Measurements from ENCODE around the gene C1QTNF12. TPM values are rescaled to one million over a fixed set of nuclear protein-coding genes. Genes with fewer than 3 reads are reported as not detected.
A peak's percentile ranks its signal among the peaks of the same experiment; 100 is the strongest.

Gene C1QTNF12
- total RNA-seq, 2 experiments from 2014 or later: 1.2 to 1.4 TPM

DNA sequence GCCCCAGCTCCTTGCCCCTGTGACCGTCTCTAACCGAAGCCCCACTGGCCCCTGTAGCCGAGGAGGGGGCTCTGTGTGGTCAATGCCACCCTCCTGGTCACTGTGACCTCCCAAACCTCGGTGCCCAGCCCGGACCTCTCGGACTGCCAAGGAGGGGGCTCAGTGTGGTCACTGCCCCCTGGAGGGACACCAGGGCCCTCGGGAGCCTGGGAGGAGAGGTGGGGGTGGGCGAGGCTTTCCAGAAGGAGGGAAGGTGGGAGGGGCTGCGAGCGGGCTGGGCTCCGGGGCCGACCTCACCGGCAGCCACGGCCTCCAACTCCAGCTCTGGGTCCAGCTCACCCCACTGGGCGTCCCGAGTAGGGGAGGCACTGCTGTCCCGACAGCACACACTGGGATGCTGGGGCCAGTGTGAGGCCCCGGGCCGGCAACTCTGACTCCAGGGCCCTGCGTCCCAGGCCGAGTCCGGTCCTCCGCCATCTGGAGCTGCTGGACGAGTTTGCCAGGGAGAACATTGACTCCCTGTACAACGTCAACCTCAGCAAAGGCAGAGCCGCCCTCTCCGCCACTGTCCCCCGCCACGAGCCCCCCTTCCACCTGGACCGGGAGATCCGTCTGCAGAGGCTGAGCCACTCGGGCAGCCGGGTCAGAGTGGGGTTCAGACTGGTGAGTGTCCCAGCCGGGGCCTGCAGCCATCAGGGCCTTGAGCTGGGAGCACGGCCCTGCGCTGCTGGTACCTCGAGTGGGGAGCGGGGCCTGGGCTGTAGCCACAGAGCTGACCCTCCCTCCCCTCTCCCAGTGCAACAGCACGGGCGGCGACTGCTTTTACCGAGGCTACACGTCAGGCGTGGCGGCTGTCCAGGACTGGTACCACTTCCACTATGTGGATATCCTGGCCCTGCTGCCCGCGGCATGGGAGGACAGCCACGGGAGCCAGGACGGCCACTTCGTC lies 40.1 kb upstream of the C1QTNF12 start:
- H3K4me1 Mint-ChIP-seq: no peaks in the 10 kb centered on the region
- ChIA-PET POLR2A (no interaction called here), CTCF (interaction anchor here (0.6 to 1.8 kb wide), 4 partner anchors 164 to 1117 kb away, joined by 3 to 6 read pairs (median 4); no protein-coding TSS in a partner anchor)
- H3K4me3 Mint-ChIP-seq: no peak overlapping the region
- no peaks in the 10 kb centered on the region for H3K27me3 Mint-ChIP-seq
- H3K36me3 Mint-ChIP-seq (ENCODE audit: low read depth): no peaks in the 10 kb centered on the region
- no peaks in the 10 kb centered on the region for H3K9me3 Mint-ChIP-seq
- no peak for DNase-seq
- no peak overlapping the region for H3K27ac Mint-ChIP-seq

- ChIA-PET POLR2A (no interaction called here), CTCF (interaction anchor here (0.7 to 1.4 kb wide), 4 partner anchors 46 to 227 kb away, joined by 3 to 4 read pairs (median 3); no protein-coding TSS in a partner anchor)
- Mint-ChIP-seq H3K4me3 (no peak overlapping the region), H3K36me3 (ENCODE audit: low read depth) (no peaks in the 10 kb centered on the region), H3K27ac (no peak overlapping the region), H3K4me1 (no peaks in the 10 kb centered on the region), H3K27me3 (no peaks in the 10 kb centered on the region), H3K9me3 (no peaks in the 10 kb centered on the region)
- DNase-seq: no peak
These were observed 39.2 kb upstream of the C1QTNF12 start for GRCh38 chr1:1285611-1286311.

DNA sequence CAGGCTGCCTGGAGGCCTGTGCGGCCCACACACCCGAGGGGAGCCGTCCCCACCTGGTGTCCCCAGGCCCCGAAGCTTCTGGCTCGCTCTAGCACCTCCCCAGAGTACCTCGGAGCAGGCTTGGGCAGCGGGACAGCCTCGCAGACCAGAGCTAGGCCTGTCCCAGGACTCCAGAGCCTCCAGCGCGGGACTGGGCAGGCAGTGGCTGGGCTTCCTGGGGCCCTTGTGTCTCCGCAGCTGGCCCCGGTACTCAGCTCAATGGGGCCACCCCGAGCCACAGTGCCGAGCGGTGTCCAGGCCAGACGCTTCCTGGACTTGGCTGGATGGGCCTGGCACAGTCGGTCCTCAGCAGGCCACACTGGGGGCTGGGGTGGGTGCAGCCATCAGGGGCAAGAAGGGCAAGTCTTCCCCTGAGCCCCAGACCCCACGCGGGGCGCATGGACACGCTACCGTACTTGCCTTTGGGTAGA lies 38.6 kb upstream of the C1QTNF12 start:
- Mint-ChIP-seq H3K4me1 (no peaks in the 10 kb centered on the region), H3K9me3 (no peaks in the 10 kb centered on the region), H3K36me3 (ENCODE audit: low read depth) (no peaks in the 10 kb centered on the region), H3K27ac (no peak overlapping the region), H3K4me3 (no peak overlapping the region), H3K27me3 (no peaks in the 10 kb centered on the region)
- POLR2A ChIA-PET: no interaction called here
- CTCF ChIA-PET: interaction anchor here (0.7 to 1.4 kb wide), 4 partner anchors 45 to 226 kb away, joined by 3 to 4 read pairs (median 3); no protein-coding TSS in a partner anchor
- DNase-seq: no peak

GRCh38 chr1:1284221-1285101 lies 37.9 kb upstream of the C1QTNF12 start:
- CTCF ChIA-PET: interaction anchor here (1.4 kb wide), 1 partner anchor 161 kb away, joined by 3 read pairs; no protein-coding TSS in a partner anchor
- no peaks in the 10 kb centered on the region for H3K27me3 Mint-ChIP-seq
- H3K27ac Mint-ChIP-seq: no peak overlapping the region
- H3K4me3 Mint-ChIP-seq: no peak overlapping the region
- no peak for DNase-seq
- no peaks in the 10 kb centered on the region for H3K36me3 Mint-ChIP-seq (ENCODE audit: low read depth)
- H3K4me1 Mint-ChIP-seq: no peaks in the 10 kb centered on the region
- no peaks in the 10 kb centered on the region for H3K9me3 Mint-ChIP-seq
- POLR2A ChIA-PET: no interaction called here

GRCh38 chr1:1283821-1284220 lies 37.3 kb upstream of the C1QTNF12 start:
- H3K4me1 Mint-ChIP-seq: no peaks in the 10 kb centered on the region
- H3K27me3 Mint-ChIP-seq: no peaks in the 10 kb centered on the region
- POLR2A ChIA-PET: no interaction called here
- no peaks in the 10 kb centered on the region for H3K36me3 Mint-ChIP-seq (ENCODE audit: low read depth)
- DNase-seq: no peak
- no peak overlapping the region for H3K27ac Mint-ChIP-seq
- no peaks in the 10 kb centered on the region for H3K9me3 Mint-ChIP-seq
- no peak overlapping the region for H3K4me3 Mint-ChIP-seq
- CTCF ChIA-PET: no interaction called here

DNA sequence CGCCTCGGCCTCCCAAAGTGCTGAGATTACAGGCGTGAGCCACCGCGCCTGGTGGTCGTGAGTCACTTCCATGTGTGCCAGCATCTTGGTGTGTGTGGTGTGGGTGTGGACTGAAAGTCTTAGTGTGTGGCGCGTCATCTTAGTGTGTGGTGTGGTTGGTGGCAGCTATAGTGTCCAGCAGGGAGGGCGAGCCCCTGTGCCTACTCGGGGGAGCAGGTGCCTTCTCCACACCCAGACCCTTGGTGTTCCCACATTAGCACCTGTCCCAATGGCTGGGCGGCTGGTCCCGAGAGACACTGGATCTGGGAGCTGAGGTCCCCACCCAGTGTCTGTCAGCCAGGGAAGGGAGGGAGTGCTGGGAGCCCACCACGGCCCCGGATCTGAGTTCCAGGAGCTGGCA lies 36.5 kb upstream of the C1QTNF12 start:
- no peak for DNase-seq
- Mint-ChIP-seq H3K27me3 (no peaks in the 10 kb centered on the region), H3K9me3 (no peaks in the 10 kb centered on the region), H3K4me3 (no peak overlapping the region), H3K36me3 (ENCODE audit: low read depth) (no peaks in the 10 kb centered on the region), H3K4me1 (no peaks in the 10 kb centered on the region), H3K27ac (no peak overlapping the region)
- ChIA-PET POLR2A (no interaction called here), CTCF (interaction anchor here (0.5 to 2.5 kb wide), 3 partner anchors 9 to 658 kb away, joined by 3 to 6 read pairs (median 4); partner anchors contain the start of gene UBE2J2)

DNA sequence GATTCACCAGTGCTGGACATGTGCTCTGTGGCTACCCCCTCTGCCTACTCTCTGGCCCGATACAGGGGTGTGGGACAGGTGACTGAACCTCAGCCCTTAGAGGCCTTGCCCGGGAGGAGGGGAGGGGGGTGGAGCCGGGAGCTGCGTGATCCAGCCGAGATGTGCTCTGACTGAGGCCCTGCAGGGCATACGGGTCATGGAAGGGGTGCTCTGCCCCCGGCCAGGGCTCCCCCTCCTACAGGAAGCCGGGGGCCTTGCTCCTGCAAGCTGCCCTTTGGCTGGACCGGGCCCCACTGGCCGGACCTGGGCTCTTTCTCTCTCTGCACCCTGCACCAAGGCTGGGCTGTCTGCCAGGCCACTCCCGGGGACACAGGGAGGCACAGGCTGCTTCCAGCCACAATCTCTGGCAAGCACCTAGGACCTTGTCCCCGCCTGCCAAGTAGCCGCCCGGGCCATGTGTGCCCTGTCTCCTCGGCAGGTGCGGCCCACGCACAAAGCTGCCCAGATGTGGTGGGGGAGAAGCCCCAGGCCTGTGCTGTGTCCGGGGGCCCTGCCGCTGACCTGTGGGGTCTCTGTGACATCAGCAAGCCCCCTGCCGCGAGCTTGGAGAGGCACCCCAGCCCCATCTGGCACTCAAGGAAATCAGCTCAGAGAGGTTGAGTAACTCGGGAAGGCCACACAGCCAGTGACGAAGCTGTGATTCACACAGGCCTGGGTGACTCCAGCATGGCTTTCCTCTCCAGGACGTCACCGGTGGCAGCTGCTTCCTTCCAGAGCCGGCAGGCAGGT lies 35.2 kb upstream of the C1QTNF12 start:
- Mint-ChIP-seq H3K4me1 (no peaks in the 10 kb centered on the region), H3K27ac (no peak overlapping the region), H3K4me3 (no peak overlapping the region), H3K27me3 (no peaks in the 10 kb centered on the region), H3K36me3 (ENCODE audit: low read depth) (no peaks in the 10 kb centered on the region), H3K9me3 (no peaks in the 10 kb centered on the region)
- ChIA-PET CTCF (interaction anchor here (0.6 to 2.5 kb wide), 3 partner anchors 8 to 284 kb away, joined by 3 to 6 read pairs (median 4); partner anchors contain the start of gene UBE2J2), POLR2A (no interaction called here)
- DNase-seq: no peak

- Mint-ChIP-seq H3K4me3 (no peak overlapping the region), H3K36me3 (ENCODE audit: low read depth) (no peaks in the 10 kb centered on the region), H3K9me3 (no peaks in the 10 kb centered on the region), H3K27ac (no peak overlapping the region), H3K27me3 (no peaks in the 10 kb centered on the region), H3K4me1 (no peaks in the 10 kb centered on the region)
- ChIA-PET POLR2A (no interaction called here), CTCF (interaction anchor here (1.7 to 2.5 kb wide), 2 partner anchors 11 to 158 kb away, joined by 5 to 6 read pairs; no protein-coding TSS in a partner anchor)
- no peak for DNase-seq
These were observed 34.4 kb upstream of the C1QTNF12 start for GRCh38 chr1:1280782-1281481.

DNA sequence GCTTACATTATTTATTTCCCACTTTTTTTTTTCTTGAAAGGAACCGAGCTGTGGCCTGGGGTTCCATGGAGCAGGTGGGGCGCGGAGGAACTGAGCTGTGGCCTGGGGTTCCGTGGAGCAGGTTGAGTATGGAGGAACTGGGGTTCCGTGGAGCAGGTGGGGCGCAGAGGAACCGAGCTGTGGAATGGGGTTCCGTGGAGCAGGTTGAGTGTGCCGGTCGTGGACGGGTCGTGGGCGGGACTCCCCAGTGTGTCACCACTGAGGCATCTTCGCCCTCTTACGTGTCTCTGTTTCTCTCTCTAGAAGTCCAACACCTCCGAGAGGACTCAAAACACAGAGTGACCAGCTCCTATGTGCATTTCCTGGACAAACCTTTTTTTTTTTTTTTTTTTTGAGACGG lies 32.5 kb upstream of the C1QTNF12 start:
- POLR2A ChIA-PET: no interaction called here
- CTCF ChIA-PET: interaction anchor here (1.8 kb wide), 1 partner anchor 12 kb away, joined by 6 read pairs; no protein-coding TSS in a partner anchor
- no peak for DNase-seq
- H3K36me3 Mint-ChIP-seq (ENCODE audit: low read depth): no peaks in the 10 kb centered on the region
- no peaks in the 10 kb centered on the region for H3K27me3 Mint-ChIP-seq
- H3K4me1 Mint-ChIP-seq: peaks cover 6% of the 10 kb centered on the region
- no peak overlapping the region for H3K27ac Mint-ChIP-seq
- H3K4me3 Mint-ChIP-seq: no peak overlapping the region
- H3K9me3 Mint-ChIP-seq: no peaks in the 10 kb centered on the region

DNA sequence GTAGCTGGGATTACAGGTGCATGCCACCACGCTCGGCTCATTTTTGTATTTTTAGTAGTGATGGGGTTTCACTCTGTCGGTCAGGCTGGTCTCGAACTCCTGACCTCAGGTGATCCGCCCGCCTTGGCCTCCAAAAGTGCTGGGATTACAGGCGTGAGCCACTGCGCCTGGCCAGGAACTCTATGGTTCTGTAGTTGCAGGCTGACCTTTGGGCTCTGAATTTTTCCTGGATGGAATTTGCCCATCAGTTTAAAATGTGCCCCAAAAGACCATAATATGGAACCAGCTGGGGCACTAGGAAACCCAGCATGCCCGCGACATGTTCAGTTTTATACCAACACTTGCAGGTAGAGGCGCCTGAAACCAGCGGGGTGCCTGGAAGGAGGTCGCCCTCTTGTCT lies 32.1 kb upstream of the C1QTNF12 start:
- H3K4me3 Mint-ChIP-seq: no peak overlapping the region
- no peaks in the 10 kb centered on the region for H3K27me3 Mint-ChIP-seq
- no peak for DNase-seq
- H3K27ac Mint-ChIP-seq: no peak overlapping the region
- ChIA-PET POLR2A (interaction anchor here (0.6 kb wide), 1 partner anchor 284 kb away, joined by 13 read pairs; no protein-coding TSS in a partner anchor), CTCF (interaction anchor here (0.6 to 1.8 kb wide), 3 partner anchors 12 to 244 kb away, joined by 3 to 6 read pairs (median 3); no protein-coding TSS in a partner anchor)
- H3K9me3 Mint-ChIP-seq: no peaks in the 10 kb centered on the region
- no peaks in the 10 kb centered on the region for H3K36me3 Mint-ChIP-seq (ENCODE audit: low read depth)
- H3K4me1 Mint-ChIP-seq: peaks cover 6% of the 10 kb centered on the region

GRCh38 chr1:1275836-1276235 lies 29.3 kb upstream of the C1QTNF12 start:
- Mint-ChIP-seq H3K4me3 (peak overlapping the region; percentile 33), H3K36me3 (ENCODE audit: low read depth) (peaks cover 17% of the 10 kb centered on the region), H3K27me3 (no peaks in the 10 kb centered on the region), H3K9me3 (no peaks in the 10 kb centered on the region), H3K27ac (peak overlapping the region; percentile 38), H3K4me1 (peaks cover 26% of the 10 kb centered on the region)
- ChIA-PET POLR2A (no interaction called here), CTCF (no interaction called here)
- DNase-seq: no peak
